HAP-1 (cell line): ENCODE data around the gene SPPL3.

Source experiments
- DNase-seq, 2 experiments: peaks; one replicate each; pipeline ENCODE4 v3.0.0-alpha.2; 2016 to 2020; ENCODE audit warnings: low spot score in 2 of 2
- H3K27me3 ChIP-seq: fragments of 250-450 bp; sonication (Bioruptor Pico); 2 replicates; pipeline ENCODE4 v1.5.1; 2020; ENCODE audit warnings: low read depth, mild to moderate bottlenecking, moderate library complexity
- H3K36me3 ChIP-seq: fragments of 250-450 bp; sonication (Bioruptor Pico); replicated peaks from 2 replicates; pipeline ENCODE4 v1.5.1; 2020; ENCODE audit warnings: mild to moderate bottlenecking
- H3K4me1 ChIP-seq: fragments of 250-450 bp; sonication (Bioruptor Pico); 2 replicates; pipeline ENCODE4 v1.5.1; 2020; ENCODE audit warnings: mild to moderate bottlenecking
- H3K4me3 ChIP-seq: fragments of 250-450 bp; sonication (Bioruptor Pico); 2 replicates; pipeline ENCODE4 v1.5.1; 2020; ENCODE audit warnings: mild to moderate bottlenecking, moderate library complexity
- H3K9me3 ChIP-seq: fragments of 250-450 bp; sonication (Bioruptor Pico); 2 replicates; pipeline ENCODE4 v1.5.1; 2020; ENCODE audit warnings: mild to moderate bottlenecking, moderate library complexity
- in situ Hi-C: fragments of 300-500 bp; cut with MboI; formaldehyde crosslinking; loops from 3 replicates; pipeline ENCODE4 v1.14.3; 2020; ENCODE audit warnings: low sequenced_read_pairs, inconsistent platforms, mixed read lengths

SPPL3 gene

GRCh38 chr12:120757226-120757742, 146.9 kb downstream of the SPPL3 start:
- Histone ChIP-seq H3K4me1 (no peaks in the 10 kb centered on the region), H3K36me3 (peaks cover 5% of the 10 kb centered on the region; the same call in 1 of the 2 replicates), H3K4me3 (no peak overlapping the region), H3K27me3 (no peaks in the 10 kb centered on the region), H3K9me3 (no peaks in the 10 kb centered on the region)
- in situ Hi-C loops = no loop called here
- DNase-seq = no peak

GRCh38 chr12:120755269-120755668, 148.9 kb downstream of the SPPL3 start:
- DNase-seq = no peak
- H3K27me3 ChIP-seq = no peaks in the 10 kb centered on the region
- in situ Hi-C loops = no loop called here
- no peak overlapping the region for H3K4me3 ChIP-seq
- no peaks in the 10 kb centered on the region for H3K36me3 ChIP-seq
- H3K9me3 ChIP-seq = no peaks in the 10 kb centered on the region
- no peaks in the 10 kb centered on the region for H3K4me1 ChIP-seq

GRCh38 chr12:120754792-120755191, 149.4 kb downstream of the SPPL3 start:
- no peaks in the 10 kb centered on the region for H3K4me1 ChIP-seq
- no peaks in the 10 kb centered on the region for H3K9me3 ChIP-seq
- in situ Hi-C loops = no loop called here
- no peak overlapping the region for H3K4me3 ChIP-seq
- DNase-seq = no peak
- no peaks in the 10 kb centered on the region for H3K27me3 ChIP-seq
- no peaks in the 10 kb centered on the region for H3K36me3 ChIP-seq

- no peak for DNase-seq
- H3K27me3 ChIP-seq = no peaks in the 10 kb centered on the region
- H3K4me3 ChIP-seq = no peak overlapping the region
- in situ Hi-C loops = no loop called here
- H3K36me3 ChIP-seq = no peaks in the 10 kb centered on the region
- no peaks in the 10 kb centered on the region for H3K4me1 ChIP-seq
- H3K9me3 ChIP-seq = no peaks in the 10 kb centered on the region
Measured at GRCh38 chr12:120751389-120751788, 152.8 kb downstream of the SPPL3 start.

- Histone ChIP-seq H3K4me3 (no peak overlapping the region), H3K9me3 (no peaks in the 10 kb centered on the region), H3K36me3 (no peaks in the 10 kb centered on the region), H3K27me3 (no peaks in the 10 kb centered on the region), H3K4me1 (no peaks in the 10 kb centered on the region)
- DNase-seq = no peak
- in situ Hi-C loops = no loop called here
Measured at GRCh38 chr12:120750806-120751205, 153.4 kb downstream of the SPPL3 start.

GRCh38 chr12:120749256-120749655, 154.9 kb downstream of the SPPL3 start:
- Histone ChIP-seq H3K4me3 (no peak overlapping the region), H3K4me1 (no peaks in the 10 kb centered on the region), H3K27me3 (no peaks in the 10 kb centered on the region), H3K9me3 (no peaks in the 10 kb centered on the region), H3K36me3 (no peaks in the 10 kb centered on the region)
- no peak for DNase-seq
- in situ Hi-C loops = no loop called here

- no peaks in the 10 kb centered on the region for H3K36me3 ChIP-seq
- no peaks in the 10 kb centered on the region for H3K9me3 ChIP-seq
- no peaks in the 10 kb centered on the region for H3K27me3 ChIP-seq
- H3K4me1 ChIP-seq = no peaks in the 10 kb centered on the region
- in situ Hi-C loops = no loop called here
- no peak for DNase-seq
- H3K4me3 ChIP-seq = no peak overlapping the region
Measured at GRCh38 chr12:120748242-120748641, 155.9 kb downstream of the SPPL3 start.

- H3K4me1 ChIP-seq = no peaks in the 10 kb centered on the region
- H3K27me3 ChIP-seq = no peaks in the 10 kb centered on the region
- DNase-seq = no peak
- in situ Hi-C loops = no loop called here
- no peaks in the 10 kb centered on the region for H3K36me3 ChIP-seq
- no peaks in the 10 kb centered on the region for H3K9me3 ChIP-seq
- H3K4me3 ChIP-seq = no peak overlapping the region
Measured at GRCh38 chr12:120744922-120745493, 159.2 kb downstream of the SPPL3 start.

GRCh38 chr12:120741476-120742421, 162.4 kb downstream of the SPPL3 start:
- H3K9me3 ChIP-seq = no peaks in the 10 kb centered on the region
- in situ Hi-C loops = no loop called here
- DNase-seq = no peak

GRCh38 chr12:120740871-120741270, 163.3 kb downstream of the SPPL3 start:
- Histone ChIP-seq H3K27me3 (no peaks in the 10 kb centered on the region), H3K36me3 (no peaks in the 10 kb centered on the region), H3K4me1 (no peaks in the 10 kb centered on the region), H3K9me3 (no peaks in the 10 kb centered on the region), H3K4me3 (no peak overlapping the region)
- in situ Hi-C loops = no loop called here
- DNase-seq = no peak

More at GRCh38 chr12:120741476-120742421, 162.4 kb downstream of the SPPL3 start:
- no peaks in the 10 kb centered on the region for H3K36me3 ChIP-seq
- no peak overlapping the region for H3K4me3 ChIP-seq
- no peaks in the 10 kb centered on the region for H3K4me1 ChIP-seq
- no peaks in the 10 kb centered on the region for H3K27me3 ChIP-seq

- no peaks in the 10 kb centered on the region for H3K4me1 ChIP-seq
- no peaks in the 10 kb centered on the region for H3K9me3 ChIP-seq
- no peak overlapping the region for H3K4me3 ChIP-seq
- H3K27me3 ChIP-seq = no peaks in the 10 kb centered on the region
- in situ Hi-C loops = no loop called here
- no peak for DNase-seq
- H3K36me3 ChIP-seq = no peaks in the 10 kb centered on the region
Measured at GRCh38 chr12:120739821-120740613, 164.1 kb downstream of the SPPL3 start.

- Histone ChIP-seq H3K36me3 (no peaks in the 10 kb centered on the region), H3K9me3 (no peaks in the 10 kb centered on the region), H3K27me3 (no peaks in the 10 kb centered on the region), H3K4me3 (no peak overlapping the region), H3K4me1 (no peaks in the 10 kb centered on the region)
- in situ Hi-C loops = no loop called here
- DNase-seq = no peak
Measured at GRCh38 chr12:120739031-120739762, 165.0 kb downstream of the SPPL3 start.
